GM18502 (cell line): Measurements from ENCODE around the gene NDUFA6.
"Not testable (repeated sequence)": the region's sequence is repeated elsewhere in the genome, so short reads cannot be mapped to it uniquely, and the experiment has no call there.

Experiments
- ATAC-seq: cut with Tn5 transposase; IDR thresholded peaks from one replicate; pipeline ENCODE4 v1.9.1; 2021; ENCODE audit warnings: mild to moderate bottlenecking; ENCODE audit not compliant: unreplicated experiment, poor library complexity

NDUFA6 gene

DNA sequence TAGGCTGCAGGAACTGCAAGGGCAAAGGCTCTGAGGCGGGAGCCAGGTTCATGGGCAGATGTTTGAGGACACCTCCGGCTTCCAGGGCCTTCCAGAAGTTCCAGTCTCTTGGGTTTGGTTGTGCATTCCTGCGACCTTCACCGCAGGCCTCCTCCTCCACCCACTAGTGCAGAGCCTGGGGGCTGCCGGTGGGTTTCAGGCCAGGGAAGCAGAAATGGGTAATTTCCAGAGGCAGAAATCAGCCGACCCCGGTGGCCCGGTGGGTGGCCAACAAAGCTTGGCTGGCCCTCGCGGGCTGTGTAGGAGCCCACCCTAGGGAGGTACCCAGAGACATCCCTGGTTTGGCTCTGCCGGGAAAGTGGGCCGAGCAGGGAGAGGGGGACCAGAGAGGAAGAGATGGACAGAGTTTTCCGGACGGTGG, 16.9 kb downstream of the NDUFA6 start:
- no peak for ATAC-seq

GRCh38 chr22:42072606-42073330, 17.8 kb downstream of the NDUFA6 start:
- no peak for ATAC-seq

GRCh38 chr22:42071508-42071907, 19.1 kb downstream of the NDUFA6 start:
- not testable (repeated sequence) for ATAC-seq

DNA sequence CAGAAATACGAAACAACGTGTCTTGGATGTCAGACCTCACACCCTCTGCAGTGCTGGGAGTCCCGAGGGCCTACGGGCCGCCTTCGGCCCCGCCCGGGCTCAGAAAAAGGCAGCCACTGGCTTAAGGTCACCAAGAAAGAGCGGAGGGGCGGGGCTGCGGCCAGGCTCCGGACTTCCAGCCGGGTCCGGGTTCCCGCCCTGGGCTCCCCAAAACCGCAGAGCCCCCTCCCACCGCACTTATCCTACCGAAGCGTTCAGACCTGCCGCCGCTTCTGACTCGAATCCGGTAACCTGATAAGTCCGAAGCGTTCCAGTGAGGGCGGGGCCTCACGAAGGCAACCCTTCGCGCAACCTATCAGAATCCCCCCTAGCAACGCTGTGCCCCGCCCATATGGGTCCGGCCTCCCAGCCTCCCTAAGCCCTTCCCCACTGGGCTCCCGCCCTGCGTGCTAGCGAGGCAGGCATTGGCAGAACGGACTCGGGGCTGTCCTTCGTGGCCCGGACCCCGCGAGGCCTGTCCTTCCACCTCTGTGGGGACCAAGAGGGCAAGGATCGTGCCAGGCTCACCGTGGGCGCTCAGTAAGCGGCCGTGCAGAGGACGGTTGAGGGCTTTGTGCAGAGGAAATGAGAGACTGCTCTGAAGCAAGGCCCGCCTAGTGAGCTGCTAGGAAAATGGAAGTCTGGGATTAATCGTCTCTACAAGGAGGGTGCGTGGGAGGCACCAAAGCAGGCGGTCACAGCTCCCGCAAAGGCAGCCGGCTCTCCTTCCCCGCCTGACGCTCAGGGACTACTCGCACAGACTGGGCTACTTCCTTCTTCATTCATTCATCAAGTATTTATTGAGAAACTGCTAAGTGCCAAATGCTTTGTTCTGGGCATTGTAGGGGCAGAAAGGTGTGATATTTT, 19.8 kb downstream of the NDUFA6 start, which contains the start of gene NAGA:
TSS of gene NAGA (minus strand) at position 296 of the 906 bp plus-strand sequence. CDS start 515 bp downstream, outside the sequence.
- ATAC-seq, result peak; percentile 90

- ATAC-seq, result no peak
Measured at GRCh38 chr22:42069801-42070516, 20.6 kb downstream of the NDUFA6 start.

- ATAC-seq, result no peak
Measured at GRCh38 chr22:42068291-42068690, 22.3 kb downstream of the NDUFA6 start.

GRCh38 chr22:42067671-42068251, 22.8 kb downstream of the NDUFA6 start:
- ATAC-seq, result no peak

- no peak for ATAC-seq
Measured at GRCh38 chr22:42066937-42067336, 23.6 kb downstream of the NDUFA6 start.

DNA sequence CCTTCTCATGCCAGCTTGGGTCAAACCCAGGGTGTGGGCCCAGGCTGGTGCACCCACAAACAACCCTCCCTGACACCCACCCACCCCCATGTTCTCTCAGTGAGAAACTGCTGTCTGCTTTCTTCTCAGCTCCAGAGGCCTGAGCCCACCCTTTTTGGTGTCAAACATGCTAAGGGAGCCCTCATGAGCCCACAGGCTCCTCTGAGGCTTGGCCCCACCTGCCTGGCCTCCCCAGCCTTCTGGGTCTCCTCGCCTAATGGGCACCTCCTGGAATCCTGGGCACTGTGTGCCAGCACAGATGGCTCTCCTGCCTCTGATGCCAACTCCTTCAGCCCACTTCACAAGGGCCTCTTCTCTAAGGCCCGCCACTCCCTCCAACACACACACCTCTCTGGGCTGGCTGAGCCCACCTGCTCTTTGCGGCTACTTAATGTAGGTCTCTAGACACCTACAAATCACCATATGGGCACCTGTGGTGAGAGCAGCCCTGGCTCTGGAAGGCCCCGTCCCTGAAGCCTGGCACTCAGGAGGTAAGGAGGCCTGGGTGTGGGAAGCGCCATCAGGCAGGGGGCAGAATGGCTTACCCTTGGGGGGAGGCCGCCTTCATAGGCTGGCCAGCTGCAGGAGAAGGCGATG, 24.3 kb downstream of the NDUFA6 start:
- ATAC-seq, result no peak

- no peak for ATAC-seq
Measured at GRCh38 chr22:42065438-42066125, 25.0 kb downstream of the NDUFA6 start.

DNA sequence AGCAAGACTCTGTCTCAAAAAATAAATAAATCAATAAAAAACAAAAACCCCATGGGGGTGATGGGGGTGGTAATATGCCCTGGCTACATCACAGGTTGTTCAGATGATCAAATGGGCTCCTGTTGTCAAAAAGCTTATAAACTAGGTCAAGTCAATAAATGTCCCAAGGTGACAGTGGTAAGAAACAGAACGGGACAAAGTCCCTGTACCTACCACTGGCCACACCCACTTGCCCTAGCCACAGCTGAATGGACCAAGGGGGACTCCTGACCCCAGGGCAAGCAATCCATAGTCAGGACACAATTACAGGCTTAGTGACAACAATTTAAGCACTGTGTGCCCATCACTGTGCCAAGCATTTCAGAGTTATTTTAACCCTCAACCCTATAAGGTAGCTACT, 25.9 kb downstream of the NDUFA6 start:
- ATAC-seq, result no peak

- no peak for ATAC-seq
Measured at GRCh38 chr22:42062506-42063170, 27.9 kb downstream of the NDUFA6 start.

- ATAC-seq, result no peak
Measured at GRCh38 chr22:42061041-42061440, 29.5 kb downstream of the NDUFA6 start.

GRCh38 chr22:42060489-42060888, 30.1 kb downstream of the NDUFA6 start:
- no peak for ATAC-seq

DNA sequence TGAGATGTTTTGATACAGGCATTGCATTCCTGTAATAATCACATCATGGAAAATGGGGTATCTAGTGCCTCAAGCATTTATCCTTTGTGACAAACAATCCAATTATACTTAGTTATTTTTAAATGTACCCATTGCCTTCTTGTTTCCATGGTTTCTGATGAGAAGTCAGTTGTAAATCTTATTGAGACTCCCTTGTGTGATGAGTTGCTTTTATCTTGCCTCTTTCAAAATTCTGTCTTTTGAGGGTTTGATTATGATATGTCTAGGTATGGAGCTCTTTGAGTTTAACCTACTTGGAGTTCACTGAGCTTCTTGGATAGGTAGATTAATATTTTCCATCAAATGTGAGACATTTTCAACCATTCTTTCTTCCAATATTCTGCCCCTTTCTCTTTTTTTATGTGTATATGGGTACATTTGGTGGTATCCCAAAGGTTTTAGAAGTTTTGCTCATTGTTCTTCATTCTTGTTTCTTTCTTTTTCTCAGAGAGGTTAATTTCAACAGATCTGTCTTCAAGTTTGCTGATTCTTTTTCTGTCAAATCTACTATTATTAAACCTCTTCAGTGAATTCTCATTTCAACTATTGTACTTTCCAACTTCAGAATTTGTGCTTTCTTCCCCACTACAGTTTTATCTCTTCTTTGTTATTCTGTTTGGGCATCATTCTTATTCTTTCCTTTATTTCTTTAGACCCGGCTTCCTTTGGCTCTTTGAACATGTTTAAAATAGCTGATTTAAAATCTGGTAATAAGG, 33.6 kb downstream of the NDUFA6 start:
- no peak for ATAC-seq

DNA sequence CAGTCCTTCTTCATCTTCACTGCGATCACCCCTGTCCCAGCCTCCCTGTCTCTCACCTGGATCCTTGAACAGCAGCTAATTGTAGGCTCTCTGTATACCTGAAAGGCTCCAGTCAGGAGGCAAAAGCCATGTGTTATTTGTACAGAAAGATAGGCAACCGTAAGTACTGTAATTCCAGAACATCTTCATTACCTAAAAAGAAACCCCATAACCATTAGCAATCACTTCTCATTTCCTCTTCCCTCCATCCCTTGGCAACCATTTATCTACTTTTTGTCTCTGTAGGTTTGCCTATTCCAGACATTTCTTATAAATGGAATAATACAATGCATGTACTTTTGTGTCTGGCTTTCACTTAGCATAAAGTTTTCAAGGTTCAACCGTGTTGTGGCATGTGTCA, 37.8 kb downstream of the NDUFA6 start:
- no peak for ATAC-seq

DNA sequence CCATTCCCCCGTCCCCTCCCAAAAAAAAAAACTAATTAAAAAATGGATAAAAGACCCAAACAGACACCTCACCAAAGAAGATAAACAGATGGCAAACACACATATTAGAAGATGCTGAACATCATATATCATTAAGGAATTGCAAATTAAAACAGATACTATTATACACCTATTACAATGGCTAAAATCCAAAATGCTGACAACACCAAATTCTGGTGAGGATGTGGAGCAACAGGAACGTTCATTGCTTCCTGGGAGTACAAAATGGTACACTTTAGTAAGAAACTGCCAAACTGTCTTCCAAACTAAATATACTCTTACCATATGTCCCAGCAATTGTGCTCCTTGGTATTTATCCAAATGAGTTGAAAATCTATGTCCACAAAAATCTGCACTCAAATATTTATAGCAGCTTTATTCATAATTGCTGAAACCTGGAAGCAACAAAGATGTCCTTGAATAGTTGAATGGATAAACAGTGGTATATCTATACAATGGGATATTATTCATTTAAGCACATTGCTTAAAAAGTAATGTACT, 39.9 kb downstream of the NDUFA6 start:
- no peak for ATAC-seq

DNA sequence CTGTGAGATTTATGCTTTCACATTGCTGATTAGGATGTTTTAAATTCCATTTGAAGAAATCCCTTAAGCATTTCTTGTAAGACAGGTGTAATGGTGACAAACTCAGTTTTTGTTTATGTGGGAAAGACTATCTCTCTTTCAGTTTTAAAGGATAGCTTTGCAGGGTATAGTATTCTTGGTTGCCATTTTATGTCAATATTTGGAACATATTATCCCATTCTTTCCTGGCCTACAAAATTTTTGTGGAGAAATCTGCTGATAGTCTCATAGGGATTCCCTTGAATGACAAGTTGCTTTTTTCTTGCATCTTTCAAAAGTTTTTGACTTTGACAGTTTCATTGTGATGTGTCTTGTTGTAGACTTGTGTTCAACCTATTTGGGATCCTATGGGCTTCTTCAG, 48.8 kb downstream of the NDUFA6 start:
- no peak for ATAC-seq
